ENCODE results near the gene CLEC6A.
A peak's percentile ranks its signal among the peaks of the same experiment; 100 is the strongest.
"Not testable (repeated sequence)": the region's sequence is repeated elsewhere in the genome, so short reads cannot be mapped to it uniquely, and the experiment has no call there.

Gene CLEC6A

DNA sequence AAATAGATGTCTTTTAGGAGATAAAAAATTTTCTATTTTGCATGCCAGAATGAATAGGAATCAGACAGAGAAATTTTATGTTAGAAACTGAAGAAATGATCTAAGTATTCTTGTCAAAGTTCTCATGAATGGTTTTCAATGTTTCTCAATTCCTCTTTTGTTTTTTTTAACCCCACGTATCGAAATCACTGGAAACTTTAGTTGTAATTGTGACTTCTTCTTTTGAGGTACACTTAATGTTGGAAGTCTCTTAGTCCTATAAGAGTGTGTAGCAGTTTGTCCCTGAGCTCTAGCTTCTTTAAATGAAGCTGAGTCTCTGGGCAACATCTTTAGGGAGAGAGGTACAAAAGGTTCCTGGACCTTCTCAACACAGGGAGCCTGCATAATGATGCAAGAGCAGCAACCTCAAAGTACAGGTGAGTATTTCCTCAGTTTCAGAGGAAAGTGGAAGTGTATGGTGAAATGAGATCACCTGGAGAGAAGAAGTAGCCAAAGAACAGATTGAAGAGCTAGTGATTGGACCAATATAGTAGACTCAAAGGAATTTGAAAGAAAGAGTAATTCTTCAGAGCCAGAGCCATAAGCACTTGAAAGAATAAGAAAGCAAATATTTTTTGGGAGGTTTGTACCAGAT, at the start of gene CLEC6A:
TSS of gene CLEC6A (plus strand) at position 236 of the 634 bp plus-strand sequence. CDS start at position 386, 150 bp downstream.
- no peak for DNase-seq

DNA sequence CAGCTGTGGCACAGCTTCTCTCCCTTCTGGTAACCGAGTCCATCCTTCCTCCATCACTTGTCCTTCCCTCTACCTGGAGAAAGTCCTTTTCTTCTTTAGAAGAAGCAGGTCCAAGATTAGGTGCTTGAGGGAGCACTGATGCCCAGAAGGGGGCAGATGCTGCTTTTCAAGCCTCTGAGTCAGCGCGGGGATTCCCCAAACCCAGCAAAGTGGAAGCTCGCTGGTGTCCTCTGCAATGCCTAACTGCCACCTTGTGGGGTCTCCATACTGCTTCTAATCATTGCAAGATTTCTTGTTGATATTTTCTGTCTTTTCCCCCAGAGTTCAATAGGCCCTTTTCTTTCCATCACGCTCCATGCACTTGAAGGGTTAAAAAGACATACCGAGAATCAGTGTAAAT, 36.2 kb upstream of the CLEC6A start:
- peak; percentile 70 for DNase-seq

DNA sequence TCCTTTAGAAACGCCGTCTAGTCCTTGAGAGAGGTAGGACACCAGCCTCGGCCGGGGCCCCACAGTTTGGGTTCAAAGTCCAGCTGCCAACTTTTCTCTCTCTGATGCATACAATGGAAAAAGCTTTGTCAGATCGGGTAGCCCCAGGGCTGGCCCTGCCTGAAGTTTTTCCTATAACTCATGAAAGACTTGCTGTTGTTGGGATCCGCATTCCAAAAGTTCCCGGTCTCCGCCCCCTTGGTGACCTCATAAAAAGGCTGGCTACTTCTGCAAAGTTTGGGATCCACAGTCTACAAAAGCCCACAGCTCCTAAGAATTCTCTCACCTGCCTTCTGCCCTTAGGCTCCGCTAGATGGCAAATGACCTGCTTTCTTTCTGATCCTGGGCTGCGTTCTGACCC, 35.3 kb upstream of the CLEC6A start:
- DNase-seq, result peak; percentile 75

DNA sequence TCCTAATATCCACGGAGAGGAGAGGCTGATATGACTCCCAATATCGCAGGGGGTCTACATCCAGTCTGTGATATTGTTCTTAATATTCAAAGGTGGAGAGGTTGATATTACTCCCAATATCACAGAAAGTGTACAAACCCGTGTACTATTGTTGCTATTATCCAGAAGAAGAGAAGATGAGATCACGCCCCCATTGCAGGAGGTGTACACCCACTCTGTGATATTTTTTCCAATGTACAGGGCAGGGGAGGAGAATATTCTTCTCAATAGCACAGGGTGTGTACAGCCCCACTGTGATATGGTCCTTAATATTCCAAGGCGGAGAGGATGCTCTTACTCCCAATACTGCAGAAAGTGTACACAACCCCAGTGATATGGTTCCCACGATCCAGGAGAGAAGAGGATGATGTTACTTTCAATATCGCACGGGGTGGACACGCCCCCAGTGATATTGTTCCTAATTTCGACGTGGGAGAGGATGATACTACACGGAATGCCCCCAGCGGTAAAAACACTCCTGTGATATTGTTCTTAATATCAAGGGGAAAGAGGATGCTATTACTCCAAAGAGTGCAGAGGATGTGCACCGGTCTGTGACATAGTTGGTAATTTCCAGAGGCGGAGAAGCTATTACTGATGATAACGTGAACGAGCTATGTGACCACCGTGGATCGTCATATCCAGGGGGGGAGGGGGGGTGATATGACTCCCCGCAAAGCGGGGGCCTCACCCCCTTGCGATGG, 11.1 kb upstream of the CLEC6A start:
- not testable (repeated sequence) for DNase-seq

DNA sequence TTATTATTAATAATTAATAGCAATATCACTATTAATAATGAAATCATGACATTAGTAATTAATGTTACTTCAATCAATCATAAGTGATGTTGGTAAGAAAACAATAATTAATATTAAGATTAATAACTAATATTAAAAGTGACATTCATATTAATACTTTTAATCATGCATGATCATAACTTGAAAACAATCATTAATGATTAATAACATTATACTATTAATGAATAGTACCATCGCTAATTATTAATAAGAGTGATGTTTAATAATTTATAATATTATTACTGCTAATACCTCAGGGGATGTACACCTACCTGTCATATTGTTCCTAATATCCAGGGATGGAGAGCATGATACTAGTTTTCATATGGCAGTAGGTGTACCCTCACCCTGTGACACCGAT, 10.0 kb upstream of the CLEC6A start:
- DNase-seq, result no peak

DNA sequence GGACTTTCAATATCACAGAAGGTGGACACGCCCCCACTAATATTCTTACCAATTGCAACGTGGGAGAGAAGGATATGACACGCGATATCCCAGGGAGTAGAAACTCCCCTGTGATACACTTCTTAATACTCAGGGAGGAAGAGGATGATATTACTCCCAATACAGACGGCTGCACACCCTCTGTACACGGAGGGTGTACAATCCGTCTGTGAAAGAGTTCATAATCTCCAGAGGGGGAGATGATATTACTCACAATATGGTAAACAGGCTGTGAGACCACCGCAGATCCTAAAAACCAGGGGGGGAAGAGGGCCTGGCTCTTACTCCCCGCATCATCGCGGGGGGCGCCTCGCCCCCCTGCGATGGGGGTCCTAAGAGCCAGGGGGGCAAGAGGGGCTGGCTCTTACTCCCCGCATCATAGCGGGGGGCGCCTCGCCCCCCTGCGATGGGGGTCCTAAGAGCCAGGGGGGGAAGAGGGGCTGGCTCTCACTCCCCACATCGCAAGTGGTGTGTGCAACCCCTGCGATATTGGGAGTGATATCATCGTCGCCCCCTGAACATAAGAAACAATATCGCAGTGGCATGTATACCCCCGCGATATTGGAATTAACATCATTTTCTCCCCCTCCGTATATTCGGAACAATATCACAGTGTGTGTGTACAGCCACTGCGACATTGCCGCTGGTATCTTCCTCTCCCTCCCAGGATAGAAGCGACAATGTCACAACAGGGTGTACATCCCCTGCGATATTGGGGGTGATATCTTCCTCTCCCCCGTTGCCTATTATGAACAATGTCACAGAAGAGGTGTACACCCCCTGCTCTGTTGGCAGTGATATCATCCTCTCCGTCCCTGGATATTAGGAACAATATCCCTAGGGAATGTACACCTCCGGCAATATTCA, 8.9 kb upstream of the CLEC6A start:
- DNase-seq, result no peak

DNA sequence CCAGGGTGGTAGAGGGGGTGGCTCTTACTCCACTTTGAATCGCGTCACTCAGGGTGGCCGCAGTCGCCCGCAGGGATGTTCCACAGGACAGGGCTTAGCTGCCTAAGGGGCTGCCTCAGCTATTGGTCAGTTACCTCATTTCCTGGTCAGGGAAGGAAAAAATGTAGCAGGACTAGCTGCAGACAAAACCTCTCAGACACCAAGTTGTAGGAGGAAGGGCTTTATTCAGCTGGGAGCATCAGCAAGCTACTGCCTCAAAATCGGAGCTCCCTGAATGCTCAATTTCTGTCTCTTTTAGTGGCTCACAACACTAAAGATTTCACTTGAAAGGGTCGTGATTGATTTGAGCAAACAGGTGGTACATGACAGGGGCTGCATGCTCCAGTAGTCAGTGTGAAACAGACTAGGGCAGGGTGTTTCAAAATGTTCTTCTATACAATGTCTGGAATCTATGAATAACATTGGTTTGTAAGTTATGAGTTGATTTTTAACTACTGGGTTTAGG, 6.4 kb upstream of the CLEC6A start:
- DNase-seq, result peak; percentile 84

DNA sequence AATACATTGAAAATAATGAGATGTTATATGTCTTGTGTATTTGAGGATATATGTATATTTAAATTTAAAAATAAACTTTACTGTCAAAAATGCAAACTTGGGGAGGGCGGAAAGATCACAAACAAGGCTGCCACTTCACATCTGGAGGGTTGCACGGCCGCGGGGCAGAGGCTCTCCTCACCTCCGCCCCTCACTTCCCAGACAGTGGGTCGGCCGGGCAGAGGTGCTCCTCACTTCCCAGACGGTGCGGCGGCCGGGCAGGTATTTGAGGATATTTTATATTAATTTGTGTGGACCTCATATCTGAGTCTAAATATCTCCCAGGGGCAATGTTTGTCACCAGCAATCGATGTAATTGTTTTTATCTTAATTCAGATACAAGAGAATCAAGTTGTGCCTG, 3.7 kb upstream of the CLEC6A start:
- no peak for DNase-seq

DNA sequence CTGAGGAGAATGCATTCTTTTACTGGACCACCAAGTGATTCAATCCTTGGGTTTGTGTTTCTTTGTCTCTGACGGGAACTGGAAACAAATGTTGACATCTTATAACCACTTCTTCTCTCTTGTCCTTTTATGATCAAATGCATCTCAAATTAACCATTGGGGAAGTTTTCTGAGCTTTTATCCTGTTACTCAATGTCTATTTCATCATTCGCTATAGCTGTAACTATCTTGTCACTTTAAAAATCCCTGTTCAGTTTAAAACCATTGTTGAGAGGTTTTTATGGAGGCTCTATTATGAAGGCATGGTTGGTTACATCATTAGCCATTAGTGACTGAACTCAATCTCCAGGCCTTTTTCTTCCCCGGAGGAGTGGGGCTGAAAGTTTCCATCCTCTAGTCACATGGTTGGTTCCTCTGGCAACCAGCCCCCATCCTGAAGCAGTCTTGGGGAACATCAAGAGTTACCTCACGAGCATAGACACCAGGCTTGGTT, 2.7 kb upstream of the CLEC6A start:
- no peak for DNase-seq

DNA sequence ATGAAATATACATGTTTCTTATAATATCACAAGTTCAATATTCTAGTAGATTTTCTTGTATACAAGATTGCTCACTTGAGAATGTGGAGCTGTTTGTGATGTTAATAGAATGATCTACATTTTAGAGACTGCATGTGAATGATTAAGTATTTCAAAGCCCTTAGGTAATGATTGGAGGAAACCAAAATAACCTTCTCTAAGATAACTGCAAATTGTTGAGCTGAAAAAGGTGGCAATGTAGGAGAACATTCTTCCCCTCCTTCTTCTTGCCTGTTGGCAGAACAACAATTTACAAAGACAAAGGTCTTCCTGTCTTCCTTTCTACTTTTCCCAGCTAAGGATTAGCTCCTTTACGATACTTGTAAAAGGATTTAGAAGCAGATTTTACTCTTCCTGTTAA, 2.0 kb upstream of the CLEC6A start:
- DNase-seq, result no peak

DNA sequence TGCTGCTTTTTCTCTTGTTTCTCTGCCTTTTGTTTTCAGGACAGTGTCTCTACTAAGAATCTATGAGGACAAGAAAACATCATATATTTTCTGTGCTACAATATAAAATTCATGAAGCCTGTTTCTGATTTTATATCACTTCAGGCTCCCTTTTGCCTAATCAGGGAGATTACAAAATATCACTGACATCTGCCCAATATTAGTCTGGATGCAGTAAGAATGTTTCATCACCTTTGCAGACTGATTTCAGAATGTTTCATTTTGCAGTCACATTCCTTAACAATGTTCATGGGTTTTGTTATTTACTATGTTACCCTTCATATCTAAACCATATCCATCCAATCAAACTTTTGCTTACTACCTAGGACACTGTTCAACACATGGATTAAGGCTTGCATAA, 491 bp upstream of the CLEC6A start:
- no peak for DNase-seq

DNA sequence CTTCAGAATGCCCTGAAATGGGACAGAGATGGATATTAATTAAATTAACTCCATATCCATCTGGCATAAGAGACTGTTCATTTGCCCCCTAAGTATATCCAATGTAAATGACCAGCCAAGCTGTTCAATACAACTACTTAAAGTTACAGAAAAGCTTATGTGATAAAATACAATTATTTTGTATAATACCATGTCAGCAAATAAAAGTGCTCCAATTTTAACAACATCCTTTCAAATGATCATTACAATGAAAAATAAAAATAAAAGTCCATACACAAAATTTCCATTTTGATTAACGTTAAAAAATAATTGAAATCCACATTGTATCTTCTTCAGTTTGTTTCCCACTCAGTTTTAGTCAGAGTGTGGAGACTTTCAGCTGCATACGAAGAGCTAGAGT, 5.7 kb downstream of the CLEC6A start:
- DNase-seq, result no peak

DNA sequence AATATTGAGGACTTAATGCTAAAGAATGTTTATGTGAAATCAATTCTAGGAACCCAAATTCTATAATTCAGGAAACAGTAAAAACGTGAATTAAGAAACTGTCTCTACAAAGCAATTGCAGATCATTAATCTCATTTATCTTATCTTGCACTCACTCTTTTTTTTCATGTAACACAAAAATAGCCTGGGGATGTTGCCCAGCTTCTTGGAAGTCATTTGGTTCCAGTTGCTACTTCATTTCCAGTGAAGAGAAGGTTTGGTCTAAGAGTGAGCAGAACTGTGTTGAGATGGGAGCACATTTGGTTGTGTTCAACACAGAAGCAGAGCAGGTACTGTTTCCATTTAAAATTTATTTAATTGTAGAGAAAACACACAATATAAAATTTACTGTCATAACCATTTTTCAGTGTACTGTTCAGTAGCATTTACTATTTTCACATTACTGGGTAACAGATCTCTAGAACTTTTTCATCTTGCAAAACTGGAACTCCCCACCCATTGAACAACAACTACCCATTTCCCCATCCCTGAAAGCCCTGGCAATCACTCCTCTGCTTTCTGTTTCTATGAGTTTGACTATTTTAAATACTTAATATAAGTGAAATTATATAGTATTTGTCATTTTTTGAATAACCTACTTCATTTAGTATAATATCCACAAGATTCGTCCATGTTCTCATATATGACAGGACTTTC, 9.7 kb downstream of the CLEC6A start:
- DNase-seq, result no peak

DNA sequence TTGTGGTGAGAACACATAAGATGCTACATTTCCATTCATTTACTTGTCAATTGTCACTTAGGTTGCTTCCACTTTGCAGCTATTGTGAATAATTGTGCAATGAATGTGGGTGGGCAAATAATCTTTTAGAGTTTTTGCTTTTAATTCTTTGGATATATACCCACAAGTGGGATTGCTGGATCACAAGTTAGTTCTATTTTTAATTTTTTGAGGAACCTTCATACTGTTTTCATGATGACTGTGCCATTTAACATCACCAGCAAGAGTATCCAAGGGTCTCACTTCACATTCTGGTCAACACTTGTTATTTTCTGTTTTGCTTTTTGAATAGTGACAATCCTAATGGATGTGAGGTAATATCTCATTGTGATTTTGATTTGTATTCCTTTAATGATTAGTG, 10.5 kb downstream of the CLEC6A start:
- DNase-seq, result no peak

DNA sequence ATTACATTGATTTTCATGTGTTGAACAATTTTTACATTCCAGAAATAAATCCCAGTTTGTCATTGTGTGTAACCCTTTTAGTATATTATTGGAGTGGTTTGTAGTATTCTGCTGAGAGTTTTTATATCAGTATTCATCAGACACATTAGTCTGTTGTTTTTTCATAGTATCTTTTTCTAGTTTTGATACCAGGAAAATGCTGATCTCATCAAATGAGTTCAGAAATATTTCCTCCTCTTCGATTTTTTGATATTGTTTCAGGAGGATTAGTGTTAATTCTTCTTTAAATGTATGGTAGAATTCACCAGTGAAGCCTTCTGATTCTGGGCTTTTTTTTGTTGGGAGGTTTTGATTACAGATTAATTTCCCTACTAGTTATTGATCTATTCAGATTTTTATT, 15.3 kb downstream of the CLEC6A start:
- no peak for DNase-seq

DNA sequence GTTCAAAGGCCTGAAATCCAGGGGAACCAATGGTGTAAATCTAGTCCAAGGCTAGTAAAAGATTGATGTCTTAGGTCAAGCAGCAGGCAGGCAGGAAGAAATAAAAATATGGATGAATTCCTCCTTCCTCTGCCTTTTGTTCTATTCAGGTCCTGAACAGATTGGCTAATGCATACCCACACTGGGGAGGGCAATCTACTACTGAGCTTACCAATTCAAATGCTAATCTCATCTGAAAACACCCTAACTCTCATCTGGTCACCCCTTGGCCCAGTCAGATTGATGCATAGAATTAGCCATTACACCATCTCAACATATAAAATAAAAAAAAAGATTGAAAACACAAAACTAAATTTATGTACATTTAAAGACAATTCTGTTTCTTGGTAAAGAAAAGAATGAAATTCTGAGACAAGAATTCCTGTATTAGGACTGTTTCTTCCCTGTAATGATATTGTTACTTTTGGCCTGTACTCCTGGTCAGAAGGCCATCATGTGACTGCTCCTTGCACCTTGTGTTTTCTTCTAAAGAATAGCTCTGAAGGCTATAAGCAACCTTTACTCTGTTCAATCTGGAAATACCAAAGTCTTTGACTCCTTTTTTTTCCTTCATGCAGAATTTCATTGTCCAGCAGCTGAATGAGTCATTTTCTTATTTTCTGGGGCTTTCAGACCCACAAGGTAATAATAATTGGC, 19.9 kb downstream of the CLEC6A start:
- no peak for DNase-seq

DNA sequence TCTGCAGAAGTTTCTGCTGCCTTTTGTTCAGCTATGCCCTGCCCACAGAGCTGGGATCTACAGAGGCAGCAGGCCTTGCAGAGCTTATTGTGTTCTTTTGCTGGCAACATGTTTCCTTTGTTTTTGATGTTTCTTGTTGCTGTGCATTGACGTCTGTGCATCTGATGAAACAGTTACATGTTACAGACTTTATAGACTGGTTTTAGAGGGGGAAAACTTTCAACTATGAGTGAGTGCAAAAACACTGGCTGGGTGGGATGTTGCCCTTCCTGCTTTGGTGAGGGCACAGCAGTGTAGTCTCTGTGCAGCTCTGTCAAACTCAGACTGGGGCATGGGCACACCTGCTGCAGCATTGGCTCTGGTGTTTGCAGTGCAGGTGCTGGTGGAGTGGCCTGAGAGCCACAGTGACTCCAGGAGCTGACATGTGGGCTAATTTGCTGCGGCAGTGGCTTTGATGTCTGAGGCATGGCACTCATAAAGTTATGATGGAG, 26.9 kb downstream of the CLEC6A start:
- DNase-seq, result no peak

DNA sequence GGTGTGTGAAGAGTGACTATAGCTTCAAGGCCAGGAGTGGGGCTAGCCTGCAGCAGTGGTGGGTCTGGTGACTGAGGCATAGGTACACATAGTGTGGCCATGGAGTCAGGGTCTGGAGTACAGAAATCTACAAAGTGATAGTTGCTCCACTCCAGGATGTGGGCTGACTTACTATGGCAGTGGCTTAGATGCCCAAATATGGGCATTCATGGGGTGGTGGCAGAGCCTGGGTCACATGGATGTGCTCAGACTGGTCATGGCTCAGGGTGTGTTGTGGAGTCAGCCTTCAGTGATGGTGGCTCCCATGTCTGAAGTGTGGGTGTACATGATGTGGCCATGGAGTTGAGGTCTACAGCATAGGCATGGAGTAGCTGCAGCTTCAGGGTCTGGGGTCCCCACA, 27.3 kb downstream of the CLEC6A start:
- DNase-seq, result no peak

DNA sequence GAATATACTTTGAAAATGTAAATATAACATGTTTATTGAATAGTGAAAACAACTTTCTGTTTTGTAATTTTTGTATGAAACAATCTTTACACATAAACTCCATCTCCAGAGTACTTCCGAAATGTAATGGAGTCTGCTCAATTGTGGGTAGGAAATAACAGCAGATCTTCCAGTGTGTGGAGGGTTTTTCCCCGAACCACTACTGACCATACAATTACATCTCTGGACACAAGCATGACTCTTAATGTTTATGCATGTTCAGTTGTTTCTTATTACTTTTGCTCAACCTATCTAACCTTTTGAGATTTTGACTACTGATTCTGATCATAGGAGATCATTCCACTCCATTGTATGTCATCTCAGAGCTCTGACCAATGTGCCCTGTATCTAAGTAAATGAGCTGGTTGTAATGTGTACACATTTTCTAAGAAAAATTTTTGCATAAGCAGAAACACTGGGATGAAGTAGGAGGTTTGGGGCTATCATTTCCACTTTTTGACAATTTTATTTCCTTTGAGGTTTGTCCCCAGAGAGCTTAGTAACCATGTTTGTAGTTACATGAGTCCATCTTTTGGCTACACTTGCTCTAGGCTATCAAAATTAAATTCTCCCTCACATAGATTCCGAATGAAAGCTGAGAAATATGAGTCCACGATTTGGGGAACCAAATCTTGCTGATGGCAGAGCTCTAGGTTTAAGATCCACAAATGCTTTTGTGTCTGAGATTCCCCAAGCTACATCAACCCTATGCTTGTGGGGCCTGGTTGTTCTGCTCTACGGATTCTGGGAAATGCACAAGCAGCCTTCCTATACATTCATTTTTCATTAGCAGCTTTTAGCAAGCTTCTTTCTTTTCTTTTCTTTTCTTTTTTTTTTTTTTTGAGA, 36.1 kb downstream of the CLEC6A start:
- no peak for DNase-seq

DNA sequence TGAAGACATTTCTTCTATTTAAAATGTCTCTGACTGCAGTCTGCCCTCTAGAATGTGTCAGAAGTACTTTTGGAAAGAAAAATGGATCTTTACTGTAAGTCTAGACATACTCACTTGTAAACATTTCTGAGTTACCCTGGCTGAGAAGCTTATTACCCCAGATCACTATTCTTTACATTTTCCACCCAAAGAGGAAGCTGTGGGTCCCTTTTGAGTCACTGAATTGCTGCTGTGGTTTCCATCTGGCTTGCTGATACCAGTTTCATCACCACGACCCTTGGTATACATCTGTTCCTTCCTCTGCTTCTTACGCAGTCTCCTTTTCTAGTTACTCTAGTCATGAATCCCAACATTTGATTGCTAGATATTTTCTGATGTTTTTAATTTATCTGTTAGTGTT, 37.3 kb downstream of the CLEC6A start:
- DNase-seq, result no peak

DNA sequence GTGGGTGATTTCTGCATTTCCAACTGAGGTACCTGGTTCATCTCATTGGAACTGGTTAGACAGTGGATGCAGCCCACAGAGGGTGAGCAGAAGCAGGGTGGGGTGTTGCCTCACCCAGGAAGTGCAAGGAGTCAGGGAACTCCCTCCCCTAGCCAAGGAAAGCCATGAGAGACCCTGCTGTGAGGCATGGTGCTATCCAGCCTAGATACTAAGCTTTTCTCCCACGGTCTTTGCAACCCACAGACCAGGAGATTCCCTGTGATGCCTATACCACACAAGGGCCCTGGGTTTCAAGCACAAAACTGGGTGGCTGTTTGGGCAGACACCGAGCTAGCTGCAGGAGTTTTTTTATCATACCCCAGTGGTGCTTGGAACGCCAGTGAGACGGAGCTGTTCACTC, 39.9 kb downstream of the CLEC6A start:
- DNase-seq, result not testable (repeated sequence)

Measured in islet precursor cell (in vitro differentiated cells).